K562 (cell line): ENCODE results near the gene MEX3A. TPM values are rescaled to one million over a fixed set of nuclear protein-coding genes. Genes with fewer than 3 reads are reported as not detected.

Experiments used
- ATAC-seq: fragments of 200-7000 bp; cut with Tn5 transposase; 3 replicates; pipeline ENCODE4 v1.9.1; 2020; ENCODE audit warnings: moderate library complexity
- BruUV-seq: library from RNA; stranded (reverse); fragments of 400-500 nt; replicated peaks from 2 replicates; lab custom pipeline; 2021; lab: Mats Ljungman, UMichigan
- CTCF ChIA-PET: fragments of 300-600 bp; formaldehyde crosslinking; extraction: SDS; loops from one replicate; lab custom pipeline; 2021; ENCODE audit warnings: low intra/inter-chr PET ratio; lab: Yijun Ruan, JAX
- POLR2A ChIA-PET: fragments of 300-600, 350-650 bp; sonication (Branson Sonifier 250); formaldehyde crosslinking; extraction: SDS; loops from one replicate; lab custom pipeline; 2021; ENCODE audit warnings: antibody characterized with exemption, inconsistent platforms; lab: Yijun Ruan, JAX
- DNase-seq, 4 experiments: peaks; one replicate each; pipeline versions ENCODE4 v3.0.0 to v3.0.0-alpha.2; 2011 to 2018; ENCODE audit warnings: low spot score in 3 of 4, mixed read lengths in 3 of 4; ENCODE audit errors: extremely low read depth in 1 of 4
- FAIRE-seq: peaks from 2 replicates; lab custom pipeline; 2011; peaks lifted over from hg19 to GRCh38; lab: Jason Lieb, UNC
- H2AFZ ChIP-seq: 2 replicates; pipeline ENCODE4 v1.6.0; 2011; ENCODE audit warnings: low read depth, low read length, control low read depth, inconsistent platforms
- H3K27ac ChIP-seq: fragments of 200-600 bp; 3 replicates; pipeline ENCODE4 v1.8.0; 2011; ENCODE audit warnings: low read depth, mild to moderate bottlenecking, control low read depth, inconsistent platforms, low read length, moderate library complexity, mixed read lengths; ENCODE audit errors: extremely low read depth
- H3K27me3 ChIP-seq, 2 experiments: fragments of 300-600 bp in 1 of 2; 2 replicates in 1 of 2; 3 replicates in 1 of 2; pipeline versions ENCODE4 v1.6.0 to v1.8.0; 2011; ENCODE audit warnings: inconsistent platforms in 2 of 2, low read length in 2 of 2, mild to moderate bottlenecking in 1 of 2, mixed read lengths in 1 of 2, moderate library complexity in 1 of 2; ENCODE audit not compliant: control insufficient read depth in 2 of 2, insufficient read depth in 2 of 2
- H3K36me3 ChIP-seq: fragments of 300-600 bp; 3 replicates; pipeline ENCODE4 v1.8.0; 2011; ENCODE audit warnings: mild to moderate bottlenecking, low read length, inconsistent platforms; ENCODE audit not compliant: control insufficient read depth, insufficient read depth
- H3K4me1 ChIP-seq, 2 experiments: fragments of 200-600 bp in 1 of 2; replicated peaks in 1 of 2; 2 replicates in 1 of 2; 3 replicates in 1 of 2; pipeline versions ENCODE4 v1.5.1 to v1.8.0; 2011; ENCODE audit warnings: inconsistent platforms in 2 of 2, low read length in 2 of 2, mild to moderate bottlenecking in 1 of 2, mixed read lengths in 1 of 2, moderate library complexity in 1 of 2; ENCODE audit not compliant: control insufficient read depth in 2 of 2, insufficient read depth in 2 of 2
- H3K4me2 ChIP-seq: 2 replicates; pipeline ENCODE4 v1.6.1; 2011; ENCODE audit warnings: low read length, control low read depth, inconsistent platforms, mixed read lengths; ENCODE audit not compliant: insufficient read depth
- H3K4me3 ChIP-seq: fragments of 200-600 bp; sonication (generic), shearing (Covaris generic); 2 replicates; pipeline ENCODE4 v1.5.1; 2016; ENCODE audit warnings: control low read depth, inconsistent platforms
- H3K79me2 ChIP-seq: fragments of 200-600 bp; 3 replicates; pipeline ENCODE4 v1.8.0; 2011; ENCODE audit warnings: low read length, inconsistent platforms; ENCODE audit not compliant: control insufficient read depth, insufficient read depth
- H3K9ac ChIP-seq, 2 experiments: 2 replicates each; pipeline versions ENCODE4 v1.6.0 to v1.6.1; 2011; ENCODE audit warnings: low read depth in 2 of 2, low read length in 2 of 2, control low read depth in 1 of 2, inconsistent platforms in 1 of 2, mild to moderate bottlenecking in 1 of 2, mixed read lengths in 1 of 2; ENCODE audit not compliant: insufficient read depth in 1 of 2
- H3K9me1 ChIP-seq: one replicate; pipeline ENCODE4 v1.6.0; 2011; ENCODE audit warnings: inconsistent platforms, mild to moderate bottlenecking, low read length, moderate library complexity; ENCODE audit not compliant: control insufficient read depth, insufficient read depth
- H3K9me3 ChIP-seq: replicated peaks from 2 replicates; pipeline ENCODE4 v1.5.1; 2011; ENCODE audit warnings: low read depth, low read length, inconsistent platforms; ENCODE audit not compliant: control insufficient read depth, insufficient read depth
- H4K20me1 ChIP-seq: replicated peaks from 2 replicates; pipeline ENCODE4 v1.6.1; 2011; ENCODE audit warnings: low read length, inconsistent platforms, mixed read lengths; ENCODE audit not compliant: control insufficient read depth, insufficient read depth
- ASH1L ChIP-seq: fragments of 450-650 bp; IDR thresholded peaks from 2 replicates; pipeline ENCODE4 v1.6.1; 2018; ENCODE audit warnings: borderline replicate concordance, mild to moderate bottlenecking, low read depth; ENCODE audit not compliant: partially characterized antibody
- ATF7 ChIP-seq: fragments of 450-650 bp; IDR thresholded peaks from 2 replicates; pipeline ENCODE4 v1.7.1; 2014; ENCODE audit warnings: mild to moderate bottlenecking, moderate library complexity
- ETS2 ChIP-seq: IDR thresholded peaks from 2 replicates; pipeline ENCODE4 v1.6.1; 2016; ENCODE audit warnings: borderline replicate concordance, missing genetic modification characterization, mild to moderate bottlenecking, moderate library complexity, missing compliant biosample characterization; ENCODE audit not compliant: poor library complexity, severe bottlenecking
- KDM4B ChIP-seq, 2 experiments: fragments of 450-650 bp in 1 of 2; sonication (generic) in 1 of 2; IDR thresholded peaks; 2 replicates each; pipeline ENCODE4 v1.6.1; 2016 to 2017; ENCODE audit warnings: borderline replicate concordance in 2 of 2, antibody characterized with exemption in 1 of 2, low read depth in 1 of 2, mild to moderate bottlenecking in 1 of 2
- L3MBTL2 ChIP-seq: fragments of 450-650 bp; IDR thresholded peaks from 2 replicates; pipeline ENCODE4 v1.6.1; 2016; ENCODE audit warnings: mild to moderate bottlenecking, moderate library complexity
- MYC ChIP-seq, 2 experiments: fragments of 250-450 bp in 1 of 2; sonication (Bioruptor Pico) in 1 of 2; IDR thresholded peaks; 2 replicates each; pipeline versions ENCODE4 v1.5.1 to v1.6.1; 2012 to 2021; ENCODE audit warnings: low read depth in 2 of 2, borderline replicate concordance in 1 of 2, improper control_type of control experiment in 1 of 2, low read length in 1 of 2, mild to moderate bottlenecking in 1 of 2, moderate library complexity in 1 of 2
- SP2 ChIP-seq: IDR thresholded peaks from 2 replicates; pipeline ENCODE4 v1.6.1; 2011; ENCODE audit warnings: mild to moderate bottlenecking, low read depth, low read length, moderate library complexity; ENCODE audit not compliant: poor library complexity, severe bottlenecking; ENCODE audit errors: extremely low read depth
- TCF7 ChIP-seq: sonication (generic); IDR thresholded peaks from 2 replicates; pipeline ENCODE4 v1.6.1; 2016; ENCODE audit warnings: antibody characterized with exemption, borderline replicate concordance
- WGBS: fragments of 100-300 bp; shearing (Covaris generic); methylation state at CpG from one replicate; pipeline ENCODE4 v1.1.6; 2016; ENCODE audit warnings: low coverage, mixed read lengths; ENCODE audit not compliant: insufficient coverage; ENCODE audit errors: missing lambda C conversion rate; 5-methylcytosine and 5-hydroxymethylcytosine counted together
- in situ Hi-C: fragments of 300-500 bp; cut with MboI; formaldehyde crosslinking; loops from 4 replicates; pipeline ENCODE4 v1.15.0; 2018; ENCODE audit warnings: inconsistent platforms, mixed read lengths
- intact Hi-C: fragments of 100-400 bp; cut with micrococcal nuclease; formaldehyde crosslinking; loops from 2 replicates; pipeline ENCODE4 v1.14.2; 2022
- polyA plus RNA-seq, 8 experiments: library from polyadenylated mRNA; depleted of rRNA in 4 of 8; stranded (reverse) in 5 of 8; unstranded in 3 of 8; fragments of >200 nt; fragmentation: Nextera tagmentation in 2 of 8; fragmentation: Illumina TruSeq in 1 of 8; extraction: Ambion mirVana in 2 of 8; extraction: Trizol in 1 of 8; gene quantifications; 2 replicates each; pipeline versions ENCODE4 v1.2.1 to v1.2.3, GENCODE V29; 2011 to 2014; ENCODE audit warnings: inconsistent platforms in 1 of 8, missing spikeins in 1 of 8
- total RNA-seq, 7 experiments: library from RNA; depleted of rRNA in 6 of 7; stranded (reverse); fragments of >200 nt in 6 of 7; fragmentation: Illumina TruSeq in 2 of 7; extraction: Trizol in 2 of 7; gene quantifications; 2 replicates each; pipeline versions ENCODE4 v1.2.1 to v1.2.3, GENCODE V29; 2011 to 2021; ENCODE audit warnings: low replicate concordance in 1 of 7
- TF ChIP-seq, protein P1 (sequence below), 2 experiments: IDR thresholded peaks; 2 replicates each; pipeline ENCODE4 v1.6.1; 2012; ENCODE audit warnings: improper control_type of control experiment in 2 of 2, low read depth in 2 of 2, low read length in 2 of 2, borderline replicate concordance in 1 of 2
- TF ChIP-seq, protein P2 (sequence below): fragments of 450-650 bp; formaldehyde crosslinking; IDR thresholded peaks from 2 replicates; pipeline ENCODE4 v1.4.0; 2020; ENCODE audit warnings: mild to moderate bottlenecking, mixed read lengths

MEX3A gene
- total and polyA plus RNA-seq, 9 of the 15 experiments (the other 6 are each of a cell fraction or from before 2014, with no cell fraction given), result 0.36 to 13.7 (median 5.2) TPM

DNA sequence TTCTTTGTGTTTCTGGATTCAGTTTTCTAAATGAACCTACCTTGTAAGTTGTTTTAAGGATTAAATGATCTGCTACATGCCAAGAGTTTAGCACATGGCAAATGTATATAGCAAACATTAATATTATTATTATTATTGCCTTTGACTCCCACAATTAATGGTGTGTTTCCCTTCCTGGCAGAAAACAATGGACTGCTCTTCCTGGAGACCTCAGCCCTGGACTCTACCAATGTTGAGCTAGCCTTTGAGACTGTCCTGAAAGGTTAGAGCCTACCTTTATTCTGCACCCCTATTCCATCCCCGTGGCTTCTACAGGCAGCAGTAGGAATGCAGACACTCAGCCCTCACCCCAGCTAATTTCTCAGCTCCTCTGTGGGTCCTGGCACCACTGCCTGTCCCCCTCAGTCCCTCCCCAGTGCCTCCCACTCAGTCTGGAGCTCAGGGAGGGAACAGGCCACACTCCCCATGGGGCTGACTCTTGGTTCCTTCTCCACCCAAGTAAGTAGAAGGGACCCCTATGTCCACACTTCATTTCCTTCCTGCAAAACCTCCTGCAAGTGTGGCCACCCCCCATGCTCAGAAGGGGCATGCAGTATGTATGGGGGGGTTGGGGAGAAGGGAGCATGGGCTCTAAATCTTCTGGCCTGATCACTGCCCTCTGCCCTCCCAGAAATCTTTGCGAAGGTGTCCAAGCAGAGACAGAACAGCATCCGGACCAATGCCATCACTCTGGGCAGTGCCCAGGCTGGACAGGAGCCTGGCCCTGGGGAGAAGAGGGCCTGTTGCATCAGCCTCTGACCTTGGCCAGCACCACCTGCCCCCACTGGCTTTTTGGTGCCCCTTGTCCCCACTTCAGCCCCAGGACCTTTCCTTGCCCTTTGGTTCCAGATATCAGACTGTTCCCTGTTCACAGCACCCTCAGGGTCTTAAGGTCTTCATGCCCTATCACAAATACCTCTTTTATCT lies 12.5 kb downstream of the MEX3A start:
- H3K9ac ChIP-seq, result peak overlapping the region in 1 of 2 experiments; percentile 62; a peak in 2 of 4 replicates
- H3K9me1 ChIP-seq, result no peaks in the 10 kb centered on the region
- ChIA-PET POLR2A (interaction anchor here (0.6 to 0.7 kb wide), 2 partner anchors 9 to 13 kb away, joined by 3 to 4 read pairs; no protein-coding TSS in a partner anchor), CTCF (no interaction called here)
- no TSS peak for BruUV-seq
- no peak for FAIRE-seq
- 46% methylated on average over 3 of the region's 3 CpGs for WGBS
- DNase-seq, result no peak
- 0 out of 3 replicates have a peak, but pooled peaks cover 3% of the 10 kb centered on the region for H3K36me3 ChIP-seq
- in situ Hi-C loops (loop anchor here (5.0 kb wide), 1 partner anchor 137 kb away; the partner anchor contains the start of gene KHDC4), intact Hi-C loops (loop anchor here (5.0 kb wide), 3 partner anchors 42 to 332 kb away; no protein-coding TSS in a partner anchor)
- no peak overlapping the region for H3K4me3 ChIP-seq
- no peaks in the 10 kb centered on the region for H3K9me3 ChIP-seq
- no peak overlapping the region for H3K27ac ChIP-seq
- H4K20me1 ChIP-seq, result no peaks in the 10 kb centered on the region
- ATAC-seq, result no peak
- H3K4me1 ChIP-seq, result peaks cover 0 to 7% of the 10 kb centered on the region in 2 experiments; a peak in 3 of 5 replicates
- H3K4me2 ChIP-seq, result no peak overlapping the region
- H2AFZ ChIP-seq, result no peak overlapping the region
- no peaks in the 10 kb centered on the region for H3K79me2 ChIP-seq
- TF ChIP-seq SP2 (no peak), TCF7 (no peak), ASH1L (no peak), KDM4B (IDR thresholded peaks at IDR 0.05; ENCODE audit: borderline replicate concordance in 2 of 2, low read depth in 1 of 2) (no peak), ETS2 (tag) (no peak), L3MBTL2 (no peak), MYC (IDR thresholded peaks at IDR 0.05; ENCODE audit: low read depth, low read length) (no peak), MYC (CRISPR knock-in tag; IDR thresholded peaks at IDR 0.05; ENCODE audit: borderline replicate concordance, low read depth) (no peak), ATF7 (no peak)
- TF ChIP-seq, protein P1, sequence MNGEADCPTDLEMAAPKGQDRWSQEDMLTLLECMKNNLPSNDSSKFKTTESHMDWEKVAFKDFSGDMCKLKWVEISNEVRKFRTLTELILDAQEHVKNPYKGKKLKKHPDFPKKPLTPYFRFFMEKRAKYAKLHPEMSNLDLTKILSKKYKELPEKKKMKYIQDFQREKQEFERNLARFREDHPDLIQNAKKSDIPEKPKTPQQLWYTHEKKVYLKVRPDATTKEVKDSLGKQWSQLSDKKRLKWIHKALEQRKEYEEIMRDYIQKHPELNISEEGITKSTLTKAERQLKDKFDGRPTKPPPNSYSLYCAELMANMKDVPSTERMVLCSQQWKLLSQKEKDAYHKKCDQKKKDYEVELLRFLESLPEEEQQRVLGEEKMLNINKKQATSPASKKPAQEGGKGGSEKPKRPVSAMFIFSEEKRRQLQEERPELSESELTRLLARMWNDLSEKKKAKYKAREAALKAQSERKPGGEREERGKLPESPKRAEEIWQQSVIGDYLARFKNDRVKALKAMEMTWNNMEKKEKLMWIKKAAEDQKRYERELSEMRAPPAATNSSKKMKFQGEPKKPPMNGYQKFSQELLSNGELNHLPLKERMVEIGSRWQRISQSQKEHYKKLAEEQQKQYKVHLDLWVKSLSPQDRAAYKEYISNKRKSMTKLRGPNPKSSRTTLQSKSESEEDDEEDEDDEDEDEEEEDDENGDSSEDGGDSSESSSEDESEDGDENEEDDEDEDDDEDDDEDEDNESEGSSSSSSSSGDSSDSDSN (IDR thresholded peaks at IDR 0.05; ENCODE audit: borderline replicate concordance in 1 of 2, low read depth in 2 of 2, low read length in 2 of 2), result no peak
- TF ChIP-seq, protein P2, sequence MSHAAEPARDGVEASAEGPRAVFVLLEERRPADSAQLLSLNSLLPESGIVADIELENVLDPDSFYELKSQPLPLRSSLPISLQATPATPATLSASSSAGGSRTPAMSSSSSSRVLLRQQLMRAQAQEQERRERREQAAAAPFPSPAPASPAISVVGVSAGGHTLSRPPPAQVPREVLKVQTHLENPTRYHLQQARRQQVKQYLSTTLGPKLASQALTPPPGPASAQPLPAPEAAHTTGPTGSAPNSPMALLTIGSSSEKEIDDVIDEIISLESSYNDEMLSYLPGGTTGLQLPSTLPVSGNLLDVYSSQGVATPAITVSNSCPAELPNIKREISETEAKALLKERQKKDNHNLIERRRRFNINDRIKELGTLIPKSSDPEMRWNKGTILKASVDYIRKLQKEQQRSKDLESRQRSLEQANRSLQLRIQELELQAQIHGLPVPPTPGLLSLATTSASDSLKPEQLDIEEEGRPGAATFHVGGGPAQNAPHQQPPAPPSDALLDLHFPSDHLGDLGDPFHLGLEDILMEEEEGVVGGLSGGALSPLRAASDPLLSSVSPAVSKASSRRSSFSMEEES (CRISPR knock-in tag), result no peak
- H3K27me3 ChIP-seq, result no peaks in the 10 kb centered on the region
